ENCODE results near the gene MOXD1.

- peak; percentile 100 for TF ChIP-seq CTCF (conservative IDR thresholded peaks at IDR 0.05)
- no peak for TF ChIP-seq EZH2 (IDR thresholded peaks at IDR 0.05; ENCODE audit: low read depth)
Measured at GRCh38 chr6:132279592-132280139, 121.6 kb downstream of the MOXD1 start.
